Neural cell (in vitro differentiated cells): Measurements from ENCODE around the gene USP46. TPM values are rescaled to one million over a fixed set of nuclear protein-coding genes. Genes with fewer than 3 reads are reported as not detected.

Experiments
- H2AFZ ChIP-seq: fragments of 200-600, 300-800 bp; sonication (generic), shearing (Covaris generic); 2 replicates; pipeline ENCODE4 v1.6.0; 2014; ENCODE audit warnings: low read depth, mild to moderate bottlenecking, antibody characterized with exemption, low read length, moderate library complexity
- H3F3A ChIP-seq: fragments of 200-600 bp; shearing (Covaris generic); 2 replicates; pipeline ENCODE4 v1.6.1; 2016; ENCODE audit warnings: mild to moderate bottlenecking, moderate library complexity, mixed read lengths, antibody characterized with exemption, low read length; ENCODE audit not compliant: insufficient read depth, poor library complexity, severe bottlenecking
- H3K27ac ChIP-seq: fragments of 200-600, 300-800 bp; sonication (generic), shearing (Covaris generic); 2 replicates; pipeline ENCODE4 v1.5.1; 2014; ENCODE audit warnings: mild to moderate bottlenecking, low read length, moderate library complexity
- H3K27me3 ChIP-seq: fragments of 300-800, 200-600 bp; sonication (generic), shearing (Covaris generic); 2 replicates; pipeline ENCODE4 v1.6.0; 2014; ENCODE audit warnings: mild to moderate bottlenecking, low read depth, low read length, moderate library complexity; ENCODE audit not compliant: insufficient read depth
- H3K36me3 ChIP-seq: fragments of 300-800, 200-600 bp; sonication (generic), shearing (Covaris generic); 2 replicates; pipeline ENCODE4 v1.5.1; 2014; ENCODE audit warnings: mild to moderate bottlenecking, antibody characterized with exemption, low read length, moderate library complexity; ENCODE audit not compliant: insufficient read depth
- H3K4me2 ChIP-seq: fragments of 300-800, 200-600 bp; sonication (generic), shearing (Covaris generic); 2 replicates; pipeline ENCODE4 v1.6.0; 2014; ENCODE audit warnings: mild to moderate bottlenecking, low read length
- H3K4me3 ChIP-seq: fragments of 300-800, 200-600 bp; sonication (generic), shearing (Covaris generic); 2 replicates; pipeline ENCODE4 v1.5.1; 2014; ENCODE audit warnings: mild to moderate bottlenecking, low read length, moderate library complexity
- H3K79me2 ChIP-seq: fragments of 200-600 bp; shearing (Covaris generic); replicated peaks from 2 replicates; pipeline ENCODE4 v1.6.0; 2014; ENCODE audit warnings: mild to moderate bottlenecking, low read length, moderate library complexity; ENCODE audit not compliant: insufficient read depth
- H3K9ac ChIP-seq: fragments of 300-800, 200-600 bp; sonication (generic), shearing (Covaris generic); 2 replicates; pipeline ENCODE4 v1.6.1; 2016; ENCODE audit warnings: mild to moderate bottlenecking, low read length, mixed read lengths
- H3K9me2 ChIP-seq: fragments of 200-600 bp; shearing (Covaris generic); 2 replicates; pipeline ENCODE4 v1.6.1; 2016; ENCODE audit warnings: mild to moderate bottlenecking, low read length, mixed read lengths; ENCODE audit not compliant: insufficient read depth
- H3K9me3 ChIP-seq: fragments of 200-600, 300-800 bp; sonication (generic), shearing (Covaris generic); 2 replicates; pipeline ENCODE4 v1.6.1; 2016; ENCODE audit warnings: mild to moderate bottlenecking, mixed run types, low read length, moderate library complexity, mixed read lengths
- H4K20me1 ChIP-seq: fragments of 200-600 bp; shearing (Covaris generic); 2 replicates; pipeline ENCODE4 v1.6.1; 2016; ENCODE audit warnings: mild to moderate bottlenecking, mixed run types; ENCODE audit not compliant: insufficient read depth
- EP300 ChIP-seq: fragments of 450-650 bp; conservative IDR thresholded peaks from 2 replicates; pipeline ENCODE4 v1.6.1; 2014; ENCODE audit warnings: antibody characterized with exemption, mild to moderate bottlenecking, moderate library complexity; ENCODE audit not compliant: poor library complexity, severe bottlenecking
- EZH2 ChIP-seq: fragments of 200-600, 300-800 bp; shearing (Covaris generic), sonication (generic); IDR thresholded peaks from 2 replicates; pipeline ENCODE4 v1.6.1; 2014; ENCODE audit warnings: antibody characterized with exemption, low read length, borderline replicate concordance, mild to moderate bottlenecking; ENCODE audit not compliant: insufficient read depth, poor library complexity, severe bottlenecking
- MXI1 ChIP-seq: fragments of 450-650 bp; conservative IDR thresholded peaks from 2 replicates; pipeline ENCODE4 v1.6.1; 2014; ENCODE audit warnings: antibody characterized with exemption, mild to moderate bottlenecking; ENCODE audit not compliant: poor library complexity, severe bottlenecking
- POLR2AphosphoS5 ChIP-seq: IDR thresholded peaks from 2 replicates; pipeline ENCODE4 v1.6.1; 2012
- RAD21 ChIP-seq: fragments of 450-650 bp; conservative IDR thresholded peaks from 2 replicates; pipeline ENCODE4 v1.6.1; 2014; ENCODE audit warnings: antibody characterized with exemption, mild to moderate bottlenecking, moderate library complexity
- SMC3 ChIP-seq: fragments of 450-650 bp; conservative IDR thresholded peaks from 2 replicates; pipeline ENCODE4 v1.6.1; 2014; ENCODE audit warnings: antibody characterized with exemption, mild to moderate bottlenecking, moderate library complexity; ENCODE audit not compliant: poor library complexity
- TAF1 ChIP-seq: IDR thresholded peaks from 2 replicates; pipeline ENCODE4 v1.6.1; 2012; ENCODE audit warnings: low read depth
- polyA plus RNA-seq: library from polyadenylated mRNA; depleted of rRNA; stranded (reverse); fragments of >200 nt; gene quantifications from 2 replicates; pipeline ENCODE4 v1.2.3, GENCODE V29; 2014
- TF ChIP-seq, protein P1 (sequence below): IDR thresholded peaks from 2 replicates; pipeline ENCODE4 v1.6.1; 2012; ENCODE audit warnings: borderline replicate concordance
- TF ChIP-seq, protein P2 (sequence below): fragments of 450-650 bp; IDR thresholded peaks from 2 replicates; pipeline ENCODE4 v1.5.1; 2014; ENCODE audit warnings: antibody characterized with exemption, mild to moderate bottlenecking, moderate library complexity; ENCODE audit not compliant: poor library complexity, severe bottlenecking

Gene USP46
- polyA plus RNA-seq, 1 donor from 2014 or later: 14.1 TPM

DNA sequence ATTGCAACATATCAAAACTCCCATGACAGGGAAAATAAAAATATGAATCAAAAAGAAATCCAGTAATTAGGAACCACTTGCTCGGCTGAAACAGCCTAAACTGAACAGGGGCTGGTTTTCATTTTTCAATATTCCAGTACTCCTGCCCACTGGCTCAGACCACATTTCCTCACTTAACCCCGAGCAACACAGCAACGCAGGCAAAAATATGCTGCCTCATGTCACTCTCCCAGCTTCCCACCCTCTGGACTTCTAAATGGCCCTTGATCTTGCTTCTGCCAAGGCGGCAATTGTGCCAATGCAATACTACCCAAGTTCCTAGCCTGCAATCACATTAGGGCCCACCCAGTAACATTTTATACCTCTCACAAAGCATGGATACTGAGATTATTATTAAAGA, 30.6 kb downstream of the USP46 start:
- Histone ChIP-seq H4K20me1 (no peaks in the 10 kb centered on the region), H3K9ac (no peak overlapping the region), H3K36me3 (no peaks in the 10 kb centered on the region), H2AFZ (no peak overlapping the region), H3K27me3 (no peaks in the 10 kb centered on the region), H3K27ac (no peak overlapping the region), H3K4me2 (no peak overlapping the region), H3K4me3 (no peak overlapping the region), H3K9me3 (no peaks in the 10 kb centered on the region), H3K9me2 (no peaks in the 10 kb centered on the region), H3F3A (no peaks in the 10 kb centered on the region), H3K79me2 (no peaks in the 10 kb centered on the region)
- no peak for TF ChIP-seq MXI1
- no peak for TF ChIP-seq SMC3
- TF ChIP-seq, protein P1, sequence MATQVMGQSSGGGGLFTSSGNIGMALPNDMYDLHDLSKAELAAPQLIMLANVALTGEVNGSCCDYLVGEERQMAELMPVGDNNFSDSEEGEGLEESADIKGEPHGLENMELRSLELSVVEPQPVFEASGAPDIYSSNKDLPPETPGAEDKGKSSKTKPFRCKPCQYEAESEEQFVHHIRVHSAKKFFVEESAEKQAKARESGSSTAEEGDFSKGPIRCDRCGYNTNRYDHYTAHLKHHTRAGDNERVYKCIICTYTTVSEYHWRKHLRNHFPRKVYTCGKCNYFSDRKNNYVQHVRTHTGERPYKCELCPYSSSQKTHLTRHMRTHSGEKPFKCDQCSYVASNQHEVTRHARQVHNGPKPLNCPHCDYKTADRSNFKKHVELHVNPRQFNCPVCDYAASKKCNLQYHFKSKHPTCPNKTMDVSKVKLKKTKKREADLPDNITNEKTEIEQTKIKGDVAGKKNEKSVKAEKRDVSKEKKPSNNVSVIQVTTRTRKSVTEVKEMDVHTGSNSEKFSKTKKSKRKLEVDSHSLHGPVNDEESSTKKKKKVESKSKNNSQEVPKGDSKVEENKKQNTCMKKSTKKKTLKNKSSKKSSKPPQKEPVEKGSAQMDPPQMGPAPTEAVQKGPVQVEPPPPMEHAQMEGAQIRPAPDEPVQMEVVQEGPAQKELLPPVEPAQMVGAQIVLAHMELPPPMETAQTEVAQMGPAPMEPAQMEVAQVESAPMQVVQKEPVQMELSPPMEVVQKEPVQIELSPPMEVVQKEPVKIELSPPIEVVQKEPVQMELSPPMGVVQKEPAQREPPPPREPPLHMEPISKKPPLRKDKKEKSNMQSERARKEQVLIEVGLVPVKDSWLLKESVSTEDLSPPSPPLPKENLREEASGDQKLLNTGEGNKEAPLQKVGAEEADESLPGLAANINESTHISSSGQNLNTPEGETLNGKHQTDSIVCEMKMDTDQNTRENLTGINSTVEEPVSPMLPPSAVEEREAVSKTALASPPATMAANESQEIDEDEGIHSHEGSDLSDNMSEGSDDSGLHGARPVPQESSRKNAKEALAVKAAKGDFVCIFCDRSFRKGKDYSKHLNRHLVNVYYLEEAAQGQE: no peak
- no peak for TF ChIP-seq EZH2
- no peak for TF ChIP-seq POLR2AphosphoS5
- no peak for TF ChIP-seq EP300
- TF ChIP-seq TAF1: no peak
- TF ChIP-seq, protein P2, sequence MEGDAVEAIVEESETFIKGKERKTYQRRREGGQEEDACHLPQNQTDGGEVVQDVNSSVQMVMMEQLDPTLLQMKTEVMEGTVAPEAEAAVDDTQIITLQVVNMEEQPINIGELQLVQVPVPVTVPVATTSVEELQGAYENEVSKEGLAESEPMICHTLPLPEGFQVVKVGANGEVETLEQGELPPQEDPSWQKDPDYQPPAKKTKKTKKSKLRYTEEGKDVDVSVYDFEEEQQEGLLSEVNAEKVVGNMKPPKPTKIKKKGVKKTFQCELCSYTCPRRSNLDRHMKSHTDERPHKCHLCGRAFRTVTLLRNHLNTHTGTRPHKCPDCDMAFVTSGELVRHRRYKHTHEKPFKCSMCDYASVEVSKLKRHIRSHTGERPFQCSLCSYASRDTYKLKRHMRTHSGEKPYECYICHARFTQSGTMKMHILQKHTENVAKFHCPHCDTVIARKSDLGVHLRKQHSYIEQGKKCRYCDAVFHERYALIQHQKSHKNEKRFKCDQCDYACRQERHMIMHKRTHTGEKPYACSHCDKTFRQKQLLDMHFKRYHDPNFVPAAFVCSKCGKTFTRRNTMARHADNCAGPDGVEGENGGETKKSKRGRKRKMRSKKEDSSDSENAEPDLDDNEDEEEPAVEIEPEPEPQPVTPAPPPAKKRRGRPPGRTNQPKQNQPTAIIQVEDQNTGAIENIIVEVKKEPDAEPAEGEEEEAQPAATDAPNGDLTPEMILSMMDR: no peak
- TF ChIP-seq RAD21: no peak

DNA sequence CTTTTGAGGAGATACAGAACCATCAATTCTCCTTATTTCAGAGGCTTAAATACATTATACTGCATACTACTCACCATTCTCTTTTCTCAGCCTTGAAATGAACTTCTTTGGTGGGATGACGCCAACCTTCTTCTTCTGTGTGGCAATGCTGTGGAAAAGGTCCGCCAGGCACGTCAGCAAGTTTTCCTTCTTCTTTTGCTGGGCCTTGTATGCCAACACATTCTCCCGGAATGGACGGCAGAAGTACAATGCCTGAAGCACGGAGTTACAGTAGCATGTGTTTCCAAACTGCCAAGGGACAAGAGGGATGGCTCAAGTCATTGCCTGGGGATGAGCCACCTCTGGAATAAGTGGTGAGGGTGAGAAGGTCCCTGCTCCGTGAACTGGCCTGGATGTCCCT, 31.2 kb downstream of the USP46 start:
- Histone ChIP-seq H3F3A (no peaks in the 10 kb centered on the region), H3K9ac (no peak overlapping the region), H3K9me2 (no peaks in the 10 kb centered on the region), H3K4me2 (no peak overlapping the region), H3K4me3 (no peak overlapping the region), H2AFZ (no peak overlapping the region), H3K79me2 (no peaks in the 10 kb centered on the region), H3K9me3 (no peaks in the 10 kb centered on the region), H3K27ac (no peak overlapping the region), H3K27me3 (no peaks in the 10 kb centered on the region), H4K20me1 (no peaks in the 10 kb centered on the region), H3K36me3 (no peaks in the 10 kb centered on the region)
- TF ChIP-seq EP300 (no peak), TAF1 (no peak), MXI1 (no peak), RAD21 (no peak), EZH2 (no peak), POLR2AphosphoS5 (no peak), SMC3 (no peak)
- TF ChIP-seq, protein P1: no peak
- TF ChIP-seq, protein P2: no peak
